Testis (tissue), 2 donors: ENCODE results near the gene SGK2.

Source experiments
- CTCF ChIP-seq, 3 experiments: fragments of 450-650 bp in 2 of 3; fragments of 200-600 bp in 1 of 3; sonication (generic) in 1 of 3; IDR thresholded peaks; one replicate each; pipeline ENCODE4 v1.5.1; 2016 to 2019; ENCODE audit warnings: antibody characterized with exemption in 3 of 3, mild to moderate bottlenecking in 2 of 3, moderate library complexity in 1 of 3
- POLR2A ChIP-seq: fragments of 450-650 bp; IDR thresholded peaks from one replicate; pipeline ENCODE4 v1.6.1; 2017; ENCODE audit warnings: antibody characterized with exemption, mild to moderate bottlenecking, moderate library complexity

GRCh38 chr20:43537921-43538877 is 20.6 kb upstream of the SGK2 start:
- TF ChIP-seq CTCF (IDR thresholded peaks at IDR 0.05) (peak; percentile 89 to 90 (median 90)), POLR2A (no peak)
